ENCODE data around the gene PREB. TPM values are rescaled to one million over a fixed set of nuclear protein-coding genes. Genes with fewer than 3 reads are reported as not detected.
"Not testable (repeated sequence)": the region's sequence is repeated elsewhere in the genome, so short reads cannot be mapped to it uniquely, and the experiment has no call there.

PREB gene
- total RNA-seq, 2 donors from 2014 or later, result 49.8 to 52.9 TPM

DNA sequence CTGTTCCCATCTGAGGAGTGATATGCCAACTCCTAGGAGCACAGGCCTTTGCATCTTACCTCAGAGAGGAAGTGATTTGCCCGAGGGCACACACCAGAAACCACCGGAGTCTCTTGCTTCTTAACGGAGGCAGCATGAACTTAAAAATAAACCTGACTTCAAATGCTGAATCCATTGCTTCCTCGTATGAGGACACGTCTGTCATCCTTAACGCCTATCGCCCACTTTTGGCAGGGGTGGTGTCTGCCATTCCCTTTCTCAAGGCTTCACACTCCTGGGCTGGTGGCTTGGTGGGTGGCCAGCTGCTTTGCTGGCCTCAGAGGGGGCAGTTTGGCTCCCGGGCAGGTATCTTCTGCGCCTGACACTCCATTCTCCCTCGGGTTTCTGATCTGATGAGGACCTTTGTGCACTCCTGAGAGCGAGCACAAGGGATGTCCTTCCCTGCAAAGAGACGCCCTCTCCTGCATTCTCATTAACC is 1.1 kb upstream of the PREB start:
- no peak for ATAC-seq
- peaks cover 14 to 16% of the 10 kb centered on the region in 2 donors for H3K36me3 Mint-ChIP-seq
- no peaks in the 10 kb centered on the region for H3K9me3 Mint-ChIP-seq
- DNase-seq (ENCODE audit: low spot score in 2 of 2), result no peak
- peak overlapping the region; percentile 82 to 91 for H3K27ac Mint-ChIP-seq

DNA sequence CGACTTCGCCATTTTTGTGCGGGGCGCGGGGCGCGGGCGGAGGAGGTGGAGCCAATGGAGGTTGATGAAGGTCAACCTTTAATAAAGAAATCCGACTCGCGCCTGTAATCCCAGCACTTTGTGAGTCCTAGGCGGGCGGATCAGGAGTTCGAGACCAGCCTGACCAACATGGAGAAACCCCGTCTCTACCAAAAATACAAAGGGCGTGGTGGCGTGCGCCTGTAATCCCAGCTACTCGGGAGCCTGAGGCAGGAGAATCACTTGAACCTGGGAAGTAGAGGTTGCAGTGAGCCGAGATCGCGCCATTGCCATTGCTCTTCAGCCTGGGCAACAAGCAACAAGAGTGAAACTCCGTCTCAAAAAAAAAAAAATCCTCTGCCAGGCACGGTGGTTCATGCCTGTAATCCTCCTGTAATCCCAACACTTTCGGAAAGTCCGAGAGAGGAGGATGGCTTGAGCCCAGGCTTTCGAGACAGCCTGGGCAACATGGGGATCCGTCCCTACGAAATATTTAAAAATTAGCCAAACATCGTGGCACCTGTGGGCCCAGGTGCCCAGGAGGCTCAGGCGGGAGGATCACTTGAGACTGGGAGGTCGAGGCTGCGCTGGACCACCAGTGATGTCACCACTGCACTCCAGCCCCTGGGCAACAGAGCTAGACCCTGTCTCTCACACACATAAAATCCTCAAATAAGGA is 493 bp upstream of the PREB start:
- no peak for ATAC-seq
- H3K27ac Mint-ChIP-seq, result peak overlapping the region; percentile 82 to 91
- no peaks in the 10 kb centered on the region for H3K9me3 Mint-ChIP-seq

GRCh38 chr2:27133195-27133875 is 1.1 kb downstream of the PREB start:
- ATAC-seq, result no peak
- Mint-ChIP-seq H3K36me3 (peaks cover 14 to 16% of the 10 kb centered on the region in 2 donors), H3K9me3 (no peaks in the 10 kb centered on the region)

More for the DNA sequence above, 493 bp upstream of the PREB start:
- no peak for DNase-seq (ENCODE audit: low spot score in 2 of 2)
- H3K36me3 Mint-ChIP-seq, result peaks cover 14 to 16% of the 10 kb centered on the region in 2 donors

DNA sequence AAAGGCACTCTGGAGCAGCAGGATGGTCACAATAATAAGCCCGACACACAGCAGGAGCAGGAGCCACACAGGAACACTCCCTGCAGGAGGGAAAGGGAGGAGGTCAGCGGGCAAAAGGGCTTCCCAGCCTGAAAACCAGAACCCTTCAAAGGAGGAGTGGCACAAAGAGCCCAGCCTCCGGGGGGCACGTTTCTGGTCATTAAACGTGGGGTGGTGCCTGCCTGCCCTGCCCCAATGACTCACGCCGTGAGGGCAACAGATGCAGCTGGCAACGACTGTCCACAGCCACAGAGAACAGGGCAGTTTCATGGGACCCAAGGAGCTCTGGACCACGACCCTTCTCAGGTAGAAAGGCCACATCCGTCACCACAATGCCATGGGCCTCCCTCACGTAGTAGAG is 3.0 kb downstream of the PREB start:
- Mint-ChIP-seq H3K27ac (peak overlapping the region; percentile 16 to 78), H3K36me3 (peaks cover 14 to 16% of the 10 kb centered on the region in 2 donors), H3K9me3 (no peaks in the 10 kb centered on the region)
- DNase-seq (ENCODE audit: low spot score in 2 of 2), result no peak
- no peak for ATAC-seq

More at GRCh38 chr2:27133195-27133875, 1.1 kb downstream of the PREB start:
- peak in 1 of 2 donors; percentile 30 for DNase-seq (ENCODE audit: low spot score in 2 of 2)
- H3K27ac Mint-ChIP-seq, result peak overlapping the region; percentile 91

DNA sequence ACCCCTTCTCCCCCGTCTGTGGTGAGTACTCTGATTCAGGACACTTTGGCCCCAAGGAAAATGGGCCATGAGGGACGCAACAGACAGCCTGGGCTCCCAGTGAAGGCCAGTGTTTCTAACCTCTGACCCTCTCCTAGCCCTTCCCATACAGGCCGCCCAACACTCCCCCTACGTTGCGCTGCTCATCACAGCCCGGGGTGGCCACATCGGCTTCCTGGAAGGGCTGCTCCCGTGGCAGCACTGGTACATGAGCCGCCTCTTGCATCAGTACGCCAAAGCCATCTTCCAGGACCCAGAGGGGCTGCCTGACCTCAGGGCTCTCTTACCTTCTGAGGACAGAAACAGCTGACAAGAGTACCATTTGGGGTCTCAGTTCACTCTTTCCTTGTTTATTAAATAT is 4.0 kb downstream of the PREB start:
- Mint-ChIP-seq H3K9me3 (no peaks in the 10 kb centered on the region), H3K27ac (no peak overlapping the region), H3K36me3 (peaks cover 14 to 16% of the 10 kb centered on the region in 2 donors)
- DNase-seq (ENCODE audit: low spot score in 2 of 2) (no peak), ATAC-seq (no peak)

DNA sequence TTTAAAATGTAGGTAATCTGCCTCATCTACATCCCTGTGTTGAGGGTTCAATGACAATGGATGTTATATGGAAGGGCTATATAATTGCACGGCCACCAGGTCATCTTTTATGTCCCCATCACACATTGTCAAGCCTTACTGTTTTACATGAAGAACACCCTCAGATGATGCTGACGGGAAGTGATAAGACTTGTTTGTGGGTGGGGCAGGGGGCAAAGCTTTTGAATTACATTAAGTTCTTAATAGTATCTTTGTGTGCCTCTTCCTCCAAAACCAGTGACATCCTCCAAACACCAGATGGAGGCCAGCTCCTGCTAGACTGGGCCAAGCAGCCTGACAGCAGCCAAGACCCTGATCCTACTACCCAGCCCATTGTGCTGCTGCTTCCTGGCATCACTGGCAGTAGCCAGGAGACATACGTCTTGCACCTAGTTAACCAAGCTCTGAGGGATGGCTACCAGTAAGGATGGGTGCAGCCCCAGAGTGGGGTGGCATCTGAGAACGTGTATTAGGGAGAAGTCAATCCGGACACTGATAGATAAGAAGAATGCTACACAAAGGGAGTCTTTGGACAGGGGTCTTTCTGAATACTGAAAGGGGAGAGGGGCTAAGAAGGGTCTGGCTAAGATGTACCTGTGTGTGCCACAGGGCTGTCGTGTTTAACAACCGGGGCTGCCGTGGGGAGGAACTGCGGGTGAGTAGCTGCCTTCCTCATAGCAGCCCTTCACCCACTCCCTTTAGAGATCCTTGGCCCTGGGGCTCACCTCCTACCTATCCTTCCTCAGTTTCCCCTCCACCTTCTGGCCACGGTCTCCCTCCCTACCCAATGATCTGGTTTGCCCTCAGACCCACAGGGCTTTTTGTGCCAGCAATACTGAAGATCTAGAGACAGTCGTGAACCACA is 5.5 kb downstream of the PREB start:
- no peak for DNase-seq (ENCODE audit: low spot score in 2 of 2)
- no peaks in the 10 kb centered on the region for H3K9me3 Mint-ChIP-seq
- no peak for ATAC-seq
- peaks cover 8 to 10% of the 10 kb centered on the region in 2 donors for H3K36me3 Mint-ChIP-seq
- peak overlapping the region in 1 of 2 donors; percentile 48 for H3K27ac Mint-ChIP-seq

GRCh38 chr2:27127883-27128667 is 6.4 kb downstream of the PREB start:
- no peak overlapping the region for H3K27ac Mint-ChIP-seq

GRCh38 chr2:27126252-27126710 is 8.2 kb downstream of the PREB start:
- H3K9me3 Mint-ChIP-seq, result no peaks in the 10 kb centered on the region
- H3K27ac Mint-ChIP-seq, result no peak overlapping the region
- ATAC-seq (no peak), DNase-seq (ENCODE audit: low spot score in 2 of 2) (no peak)
- no peaks in the 10 kb centered on the region for H3K36me3 Mint-ChIP-seq

More at GRCh38 chr2:27127883-27128667, 6.4 kb downstream of the PREB start:
- peaks cover 1 to 2% of the 10 kb centered on the region in 2 donors for H3K36me3 Mint-ChIP-seq
- no peak for DNase-seq (ENCODE audit: low spot score in 2 of 2)
- H3K9me3 Mint-ChIP-seq, result no peaks in the 10 kb centered on the region
- ATAC-seq, result no peak

- H3K27ac Mint-ChIP-seq, result no peak overlapping the region
- no peaks in the 10 kb centered on the region for H3K9me3 Mint-ChIP-seq
- no peak for DNase-seq (ENCODE audit: low spot score in 2 of 2)
- no peaks in the 10 kb centered on the region for H3K36me3 Mint-ChIP-seq
- no peak for ATAC-seq
Measured at GRCh38 chr2:27125104-27125503, 9.3 kb downstream of the PREB start.

GRCh38 chr2:27123302-27124150 is 10.9 kb downstream of the PREB start, which contains the start of gene ABHD1:
Gene ABHD1 (plus strand): TSS chr2:27123815. CDS start chr2:27123949, 134 bp downstream.
- Mint-ChIP-seq H3K27ac (peak within 1 kb of the TSS; percentile 30 to 51), H3K36me3 (peaks cover 0 to 6% of the 10 kb centered on the region in 2 donors), H3K9me3 (no peaks in the 10 kb centered on the region)
- peak; percentile 86 to 87 for ATAC-seq
- peak in 1 of 2 donors; percentile 67 for DNase-seq (ENCODE audit: low spot score in 2 of 2)

- DNase-seq (ENCODE audit: low spot score in 2 of 2) (no peak), ATAC-seq (no peak)
- peaks cover 4 to 6% of the 10 kb centered on the region in 2 donors for H3K36me3 Mint-ChIP-seq
- H3K27ac Mint-ChIP-seq, result peak overlapping the region in 1 of 2 donors; percentile 35
- no peaks in the 10 kb centered on the region for H3K9me3 Mint-ChIP-seq
Measured at GRCh38 chr2:27122791-27123190, 11.6 kb downstream of the PREB start.

DNA sequence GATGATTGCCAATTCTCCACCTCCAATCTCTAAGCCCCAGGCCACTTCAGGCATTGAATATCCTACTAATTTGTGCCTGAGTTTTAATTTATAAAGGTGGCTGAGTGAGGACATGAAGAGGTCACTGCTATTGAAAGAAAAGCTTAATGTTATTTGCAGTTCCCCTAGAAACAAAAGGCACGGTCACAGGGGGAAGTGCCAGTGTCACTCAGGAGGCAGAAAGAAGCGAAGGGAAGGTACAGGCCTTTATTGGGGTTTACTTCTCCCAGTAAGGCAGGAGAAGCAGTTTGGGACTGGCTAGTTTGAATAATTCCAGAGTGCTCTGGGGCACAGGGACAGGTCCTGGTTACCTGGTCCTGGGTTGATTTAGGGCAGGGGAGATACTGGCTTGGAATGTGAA is 12.5 kb downstream of the PREB start:
- ATAC-seq (no peak), DNase-seq (ENCODE audit: low spot score in 2 of 2) (no peak)
- peaks cover 6% of the 10 kb centered on the region in 2 donors for H3K36me3 Mint-ChIP-seq
- no peak overlapping the region for H3K27ac Mint-ChIP-seq
- H3K9me3 Mint-ChIP-seq, result no peaks in the 10 kb centered on the region

- H3K9me3 Mint-ChIP-seq; DNase-seq (ENCODE audit: low spot score in 2 of 2); ATAC-seq; H3K36me3 Mint-ChIP-seq; H3K27ac Mint-ChIP-seq: not testable (repeated sequence)
Measured at GRCh38 chr2:27119330-27119670, 15.1 kb downstream of the PREB start.

- Mint-ChIP-seq H3K27ac (no peak within 1 kb of the TSS), H3K36me3 (peaks cover 6% of the 10 kb centered on the region in 2 donors), H3K9me3 (no peaks in the 10 kb centered on the region)
- ATAC-seq, result peak in 1 of 2 donors; percentile 47
- DNase-seq (ENCODE audit: low spot score in 2 of 2), result peak in 1 of 2 donors; percentile 19
Measured at GRCh38 chr2:27118525-27119329, 15.7 kb downstream of the PREB start, which contains the start of gene CGREF1. Gene CGREF1 (minus strand): TSS chr2:27119128. CDS start chr2:27104366, 14,762 bp downstream.
